OCI-LY7 (cell line): ENCODE data around the gene ATP1B1. TPM values are rescaled to one million over a fixed set of nuclear protein-coding genes. Genes with fewer than 3 reads are reported as not detected.

Experiments
- BruUV-seq: library from RNA; stranded (reverse); fragments of 400-500 nt; replicated peaks from 2 replicates; lab custom pipeline; 2021; lab: Mats Ljungman, UMichigan
- CTCF ChIA-PET: fragments of 300-600 bp; sonication (Branson Sonifier 250); formaldehyde crosslinking; loops from one replicate; lab custom pipeline; 2022; ENCODE audit warnings: antibody characterized with exemption; ENCODE audit not compliant: unreplicated experiment; lab: Charles Lee
- POLR2A ChIA-PET: fragments of 300-600 bp; sonication (Branson Sonifier 250); formaldehyde crosslinking; loops from one replicate; lab custom pipeline; 2022; ENCODE audit warnings: antibody characterized with exemption; lab: Charles Lee
- DNase-seq: peaks from one replicate; pipeline ENCODE4 v3.0.0-alpha.2; 2015; ENCODE audit warnings: low spot score
- H2AFZ ChIP-seq: fragments of 200-600 bp; sonication (generic), shearing (Covaris generic); 2 replicates; pipeline ENCODE4 v1.6.1; 2014; ENCODE audit warnings: mild to moderate bottlenecking, antibody characterized with exemption, low read length, moderate library complexity
- H3K27ac ChIP-seq: fragments of 200-600 bp; sonication (generic); 2 replicates; pipeline ENCODE4 v1.5.1; 2014; ENCODE audit warnings: mixed run types, low read depth, mild to moderate bottlenecking, moderate library complexity, low read length, inconsistent platforms; ENCODE audit not compliant: poor library complexity, severe bottlenecking
- H3K36me3 ChIP-seq: fragments of 200-600 bp; sonication (generic); 2 replicates; pipeline ENCODE4 v1.6.1; 2014; ENCODE audit warnings: mild to moderate bottlenecking, antibody characterized with exemption, low read length, moderate library complexity, mixed read lengths; ENCODE audit not compliant: insufficient read depth
- H3K4me1 ChIP-seq: fragments of 200-600 bp; sonication (generic); 2 replicates; pipeline ENCODE4 v1.5.1; 2014; ENCODE audit warnings: mild to moderate bottlenecking, low read length; ENCODE audit not compliant: insufficient read depth, poor library complexity, severe bottlenecking
- H3K4me2 ChIP-seq: fragments of 200-600 bp; sonication (generic); 2 replicates; pipeline ENCODE4 v1.6.1; 2014; ENCODE audit warnings: mild to moderate bottlenecking, low read length
- H3K4me3 ChIP-seq: fragments of 200-600 bp; sonication (generic); 2 replicates; pipeline ENCODE4 v1.5.1; 2014; ENCODE audit warnings: mild to moderate bottlenecking, low read depth, low read length; ENCODE audit not compliant: poor library complexity, severe bottlenecking
- H3K79me2 ChIP-seq: fragments of 200-600 bp; sonication (generic); 2 replicates; pipeline ENCODE4 v1.6.1; 2016; ENCODE audit warnings: low read depth, mild to moderate bottlenecking, low read length, moderate library complexity, mixed read lengths; ENCODE audit not compliant: insufficient read depth
- H3K9me2 ChIP-seq: fragments of 200-600 bp; sonication (generic); 2 replicates; pipeline ENCODE4 v1.6.1; 2016; ENCODE audit warnings: mild to moderate bottlenecking, low read length, mixed read lengths; ENCODE audit not compliant: insufficient read depth
- H3K9me3 ChIP-seq: fragments of 200-600 bp; sonication (generic); 2 replicates; pipeline ENCODE4 v1.6.1; 2014; ENCODE audit warnings: mild to moderate bottlenecking, mixed run types, low read length, mixed read lengths
- H4K20me1 ChIP-seq: fragments of 200-600 bp; sonication (generic); 2 replicates; pipeline ENCODE4 v1.6.1; 2014; ENCODE audit warnings: mild to moderate bottlenecking, antibody characterized with exemption, low read length, moderate library complexity, mixed read lengths; ENCODE audit not compliant: insufficient read depth
- EZH2phosphoT487 ChIP-seq: fragments of 200-600 bp; sonication (generic); IDR thresholded peaks from 2 replicates; pipeline ENCODE4 v1.6.1; 2018; ENCODE audit warnings: low read depth, borderline replicate concordance, mild to moderate bottlenecking, mixed run types, antibody characterized with exemption, low read length, moderate library complexity, mixed read lengths
- intact Hi-C: fragments of 100-400 bp; cut with micrococcal nuclease; formaldehyde crosslinking; loops from one replicate; pipeline ENCODE4 v1.10.0; 2022; ENCODE audit not compliant: unreplicated experiment
- total RNA-seq, 2 experiments: library from RNA; depleted of rRNA in 1 of 2; stranded (reverse); fragments of >200 nt in 1 of 2; shearing (Covaris generic) in 1 of 2; gene quantifications; 2 replicates each; pipeline ENCODE4 v1.2.3, GENCODE V29; 2014 to 2022
- TF ChIP-seq, protein P1 (sequence below): fragments of 200-600 bp; sonication (generic); conservative IDR thresholded peaks from 2 replicates; pipeline ENCODE4 v1.5.1; 2014; ENCODE audit warnings: mild to moderate bottlenecking, antibody characterized with exemption, low read length, moderate library complexity, mixed read lengths

The ATP1B1 gene
- total RNA-seq, 2 experiments from 2014 or later = 17.5 to 22.5 TPM

GRCh38 chr1:169115891-169116585 lies 9.5 kb downstream of the ATP1B1 start:
- Histone ChIP-seq H4K20me1 (0 out of 2 replicates have a peak, but pooled peaks cover 9% of the 10 kb centered on the region), H3K9me2 (no peaks in the 10 kb centered on the region), H3K9me3 (peaks cover 6% of the 10 kb centered on the region; the same call in 1 of the 2 replicates), H3K4me1 (peaks cover 47% of the 10 kb centered on the region), H3K4me2 (peak overlapping the region; percentile 54; the same call in 1 of the 2 replicates), H3K36me3 (peaks cover 88% of the 10 kb centered on the region), H3K27ac (peak overlapping the region; percentile 18), H3K4me3 (no peak overlapping the region), H2AFZ (no peak overlapping the region), H3K79me2 (peaks cover 14% of the 10 kb centered on the region; the same call in 1 of the 2 replicates)
- DNase-seq = peak; percentile 28
- no TSS peak for BruUV-seq
- CTCF ChIA-PET = no interaction called here
- no peak for TF ChIP-seq EZH2phosphoT487
- TF ChIP-seq, protein P1, sequence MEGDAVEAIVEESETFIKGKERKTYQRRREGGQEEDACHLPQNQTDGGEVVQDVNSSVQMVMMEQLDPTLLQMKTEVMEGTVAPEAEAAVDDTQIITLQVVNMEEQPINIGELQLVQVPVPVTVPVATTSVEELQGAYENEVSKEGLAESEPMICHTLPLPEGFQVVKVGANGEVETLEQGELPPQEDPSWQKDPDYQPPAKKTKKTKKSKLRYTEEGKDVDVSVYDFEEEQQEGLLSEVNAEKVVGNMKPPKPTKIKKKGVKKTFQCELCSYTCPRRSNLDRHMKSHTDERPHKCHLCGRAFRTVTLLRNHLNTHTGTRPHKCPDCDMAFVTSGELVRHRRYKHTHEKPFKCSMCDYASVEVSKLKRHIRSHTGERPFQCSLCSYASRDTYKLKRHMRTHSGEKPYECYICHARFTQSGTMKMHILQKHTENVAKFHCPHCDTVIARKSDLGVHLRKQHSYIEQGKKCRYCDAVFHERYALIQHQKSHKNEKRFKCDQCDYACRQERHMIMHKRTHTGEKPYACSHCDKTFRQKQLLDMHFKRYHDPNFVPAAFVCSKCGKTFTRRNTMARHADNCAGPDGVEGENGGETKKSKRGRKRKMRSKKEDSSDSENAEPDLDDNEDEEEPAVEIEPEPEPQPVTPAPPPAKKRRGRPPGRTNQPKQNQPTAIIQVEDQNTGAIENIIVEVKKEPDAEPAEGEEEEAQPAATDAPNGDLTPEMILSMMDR = no peak
- POLR2A ChIA-PET = no interaction called here
- intact Hi-C loops = no loop called here

DNA sequence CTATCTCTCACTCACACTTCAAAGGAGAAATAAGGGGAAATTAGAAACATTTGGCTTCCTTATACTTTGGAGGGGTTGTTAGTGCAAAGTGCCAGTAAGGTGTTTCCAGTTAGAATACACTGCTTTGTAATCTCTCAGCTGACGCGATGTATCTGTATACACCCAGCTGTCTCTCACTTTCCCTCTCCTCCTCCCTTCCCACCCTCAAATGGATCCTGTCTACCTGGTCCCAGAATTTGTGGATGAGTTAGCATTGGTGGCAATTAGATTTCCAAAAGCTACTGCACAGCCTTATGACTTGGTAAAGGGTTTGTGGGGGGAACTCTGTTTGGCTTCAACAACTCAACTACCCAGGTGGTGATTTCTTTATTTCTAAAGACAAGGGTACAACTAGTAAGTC lies 10.5 kb downstream of the ATP1B1 start:
- no peak for DNase-seq
- no TSS peak for BruUV-seq
- intact Hi-C loops = no loop called here
- Histone ChIP-seq H3K4me1 (peaks cover 37% of the 10 kb centered on the region), H3K36me3 (peaks cover 88% of the 10 kb centered on the region), H3K27ac (no peak overlapping the region), H4K20me1 (0 out of 2 replicates have a peak, but pooled peaks cover 9% of the 10 kb centered on the region), H3K4me3 (no peak overlapping the region), H3K79me2 (peaks cover 5% of the 10 kb centered on the region; the same call in 1 of the 2 replicates), H2AFZ (no peak overlapping the region), H3K9me2 (no peaks in the 10 kb centered on the region), H3K9me3 (peaks cover 6% of the 10 kb centered on the region; the same call in 1 of the 2 replicates), H3K4me2 (no peak overlapping the region)
- TF ChIP-seq, protein P1 = no peak
- no peak for TF ChIP-seq EZH2phosphoT487
- ChIA-PET CTCF (no interaction called here), POLR2A (no interaction called here)

DNA sequence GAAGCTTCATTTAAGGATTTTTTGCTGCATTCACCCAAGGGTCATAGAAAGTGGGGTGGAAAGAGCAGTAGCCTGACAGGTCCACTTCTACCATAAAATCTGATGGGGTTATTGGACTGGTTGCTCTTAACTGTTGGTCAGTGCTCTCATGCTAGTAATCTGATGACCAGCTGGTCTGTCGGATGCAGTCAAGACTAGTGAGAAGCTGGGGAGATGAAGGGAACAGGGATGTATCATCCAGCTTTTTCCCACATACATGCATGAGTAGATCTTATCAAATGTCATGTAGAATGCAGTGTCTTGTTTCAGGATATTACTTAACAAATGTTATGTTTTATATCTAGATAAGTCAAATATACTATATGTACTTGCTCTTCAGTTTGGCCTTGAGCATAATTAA lies 11.1 kb downstream of the ATP1B1 start:
- H4K20me1 ChIP-seq = 0 out of 2 replicates have a peak, but pooled peaks cover 9% of the 10 kb centered on the region
- intact Hi-C loops = no loop called here
- ChIA-PET CTCF (no interaction called here), POLR2A (no interaction called here)
- H3K27ac ChIP-seq = no peak overlapping the region
- BruUV-seq = no TSS peak
- H3K4me3 ChIP-seq = no peak overlapping the region
- no peak overlapping the region for H2AFZ ChIP-seq
- no peaks in the 10 kb centered on the region for H3K9me2 ChIP-seq
- H3K4me2 ChIP-seq = no peak overlapping the region
- H3K36me3 ChIP-seq = peaks cover 85% of the 10 kb centered on the region
- no peak for DNase-seq
- H3K9me3 ChIP-seq = peaks cover 6% of the 10 kb centered on the region; the same call in 1 of the 2 replicates
- TF ChIP-seq, protein P1 = no peak
- no peak for TF ChIP-seq EZH2phosphoT487
- H3K4me1 ChIP-seq = peaks cover 31% of the 10 kb centered on the region
- H3K79me2 ChIP-seq = peaks cover 5% of the 10 kb centered on the region; the same call in 1 of the 2 replicates
